GM19240 (cell line): Measurements from ENCODE around the gene PAQR3.
"Not testable (repeated sequence)": the region's sequence is repeated elsewhere in the genome, so short reads cannot be mapped to it uniquely, and the experiment has no call there.

Experiments used
- DNase-seq: peaks from one replicate; pipeline ENCODE4 v3.0.0; 2011; ENCODE audit warnings: low spot score; ENCODE audit not compliant: insufficient read length

PAQR3 gene

DNA sequence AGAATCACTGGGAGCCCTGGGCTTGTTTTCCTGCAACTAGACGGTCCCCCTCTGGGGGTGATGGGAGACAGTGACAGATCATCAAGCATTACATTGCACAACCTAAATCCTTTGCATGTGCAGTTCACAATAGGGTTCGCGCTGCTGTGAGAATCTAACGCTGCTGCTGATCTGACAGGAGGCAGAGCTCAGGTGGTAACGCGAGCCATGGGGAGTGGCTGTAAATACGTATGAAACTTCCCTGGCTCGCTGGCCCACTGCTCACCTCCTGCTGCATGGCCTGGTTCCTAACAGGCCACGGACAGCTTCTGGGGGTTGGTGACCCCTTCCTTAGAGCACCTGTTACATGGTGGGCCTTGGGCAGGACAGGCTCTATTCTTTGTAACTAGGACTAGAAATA, 10.4 kb downstream of the PAQR3 start:
- no peak for DNase-seq

DNA sequence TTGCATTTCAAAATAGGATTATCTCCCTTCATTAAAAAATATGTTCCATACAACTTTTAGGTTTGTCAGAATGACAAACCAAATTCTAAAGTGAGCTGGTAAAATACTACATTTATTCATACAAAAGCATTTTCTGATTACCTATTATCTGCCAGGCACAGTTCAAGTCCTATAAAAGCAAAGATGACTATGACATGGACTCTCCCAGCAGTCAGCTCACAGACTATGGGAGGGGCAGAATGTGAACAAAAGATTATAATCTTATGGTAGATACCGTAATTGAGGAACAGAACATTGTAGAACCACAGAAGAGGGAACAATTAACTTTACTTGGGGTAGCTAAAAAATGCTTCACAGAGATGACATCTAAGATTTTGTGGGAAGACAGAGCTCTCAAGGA, 12.4 kb downstream of the PAQR3 start:
- DNase-seq, result no peak

DNA sequence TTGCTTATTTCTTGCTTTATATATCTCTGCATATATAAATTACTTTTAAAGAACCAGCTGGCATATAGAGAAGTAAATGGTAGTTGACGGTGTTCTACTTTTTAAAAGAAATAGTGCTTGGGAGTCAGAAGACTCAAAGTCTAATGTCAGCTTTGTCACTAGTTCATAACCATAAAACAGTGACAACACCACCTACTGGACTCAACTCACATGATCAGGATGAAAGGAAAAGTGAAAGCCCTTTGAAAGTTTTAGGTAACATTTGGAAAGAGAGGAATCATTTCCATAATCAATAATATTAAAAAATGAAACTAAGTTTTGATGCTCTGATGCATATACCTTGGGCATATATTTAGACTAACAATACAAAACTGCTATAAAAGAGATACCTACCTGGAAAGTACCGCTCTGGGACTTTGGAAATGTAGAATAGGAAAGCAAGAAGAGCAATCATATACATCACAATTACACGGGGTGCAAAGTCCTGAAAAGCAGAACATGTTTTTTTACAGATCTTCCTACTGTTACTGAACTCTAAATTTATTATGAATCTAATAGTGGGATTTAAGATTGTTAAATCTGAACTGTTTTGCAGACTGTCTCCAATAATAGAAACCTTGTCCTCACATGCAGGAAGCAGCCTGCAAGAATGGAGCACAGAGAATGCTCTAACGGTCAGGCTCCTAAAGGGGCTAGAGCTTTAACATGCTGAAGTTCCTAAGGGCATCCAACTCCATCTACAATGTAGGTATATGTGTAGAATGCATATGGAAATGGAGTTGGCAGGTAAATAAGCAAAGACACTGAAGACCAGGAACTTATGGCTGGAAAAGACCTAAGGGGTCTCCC, 15.6 kb downstream of the PAQR3 start:
- no peak for DNase-seq

DNA sequence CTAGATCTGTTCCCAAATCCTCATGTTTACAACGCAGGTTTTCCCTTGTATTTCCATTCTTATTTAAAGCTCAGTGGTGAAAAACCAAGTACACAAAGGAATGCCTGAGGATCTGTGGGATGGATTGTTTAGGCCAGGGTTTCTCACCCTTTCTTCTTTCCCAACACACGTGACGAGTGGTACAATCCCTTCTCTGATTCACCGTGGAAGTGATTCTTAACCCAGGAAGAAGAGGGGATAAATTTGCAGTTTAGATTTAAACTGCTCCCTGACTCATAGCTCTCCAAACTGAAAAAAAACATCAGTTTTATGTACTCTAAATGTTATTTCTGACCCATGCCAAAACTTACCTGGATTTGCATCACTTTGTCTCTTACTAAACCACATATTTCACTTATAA, 17.0 kb downstream of the PAQR3 start:
- DNase-seq, result no peak

DNA sequence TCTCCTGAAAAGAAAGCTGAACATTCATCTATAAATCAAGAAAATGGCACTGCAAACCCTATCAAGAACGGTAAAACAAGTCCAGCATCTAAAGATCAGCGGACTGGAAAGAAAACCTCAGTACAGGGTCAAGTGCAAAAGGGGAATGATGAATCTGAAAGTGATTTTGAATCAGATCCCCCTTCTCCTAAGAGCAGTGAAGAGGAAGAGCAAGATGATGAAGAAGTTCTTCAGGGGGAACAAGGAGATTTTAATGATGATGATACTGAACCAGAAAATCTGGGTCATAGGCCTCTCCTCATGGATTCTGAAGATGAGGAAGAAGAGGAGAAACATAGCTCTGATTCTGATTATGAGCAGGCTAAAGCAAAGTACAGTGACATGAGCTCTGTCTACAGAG, 28.6 kb downstream of the PAQR3 start:
- no peak for DNase-seq

DNA sequence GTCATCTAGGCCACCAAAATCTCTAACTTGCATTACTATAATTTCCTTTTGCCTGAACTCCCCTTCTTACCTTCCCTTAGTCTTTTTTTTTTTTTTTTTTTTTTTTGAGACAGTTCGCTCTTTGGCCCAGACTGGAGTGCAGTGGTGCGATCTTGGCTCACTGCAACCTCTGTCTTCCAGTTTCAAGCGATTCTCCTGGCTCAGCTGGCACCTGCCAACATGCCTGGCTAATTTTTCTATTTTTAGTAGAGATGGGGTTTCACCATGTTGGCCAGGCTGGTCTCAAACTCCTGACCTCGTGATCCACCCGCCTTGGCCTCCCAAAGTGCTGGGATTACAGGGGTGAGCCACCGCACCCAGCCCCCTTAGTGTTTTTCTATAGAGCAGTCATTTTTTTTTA, 30.3 kb downstream of the PAQR3 start:
- not testable (repeated sequence) for DNase-seq

DNA sequence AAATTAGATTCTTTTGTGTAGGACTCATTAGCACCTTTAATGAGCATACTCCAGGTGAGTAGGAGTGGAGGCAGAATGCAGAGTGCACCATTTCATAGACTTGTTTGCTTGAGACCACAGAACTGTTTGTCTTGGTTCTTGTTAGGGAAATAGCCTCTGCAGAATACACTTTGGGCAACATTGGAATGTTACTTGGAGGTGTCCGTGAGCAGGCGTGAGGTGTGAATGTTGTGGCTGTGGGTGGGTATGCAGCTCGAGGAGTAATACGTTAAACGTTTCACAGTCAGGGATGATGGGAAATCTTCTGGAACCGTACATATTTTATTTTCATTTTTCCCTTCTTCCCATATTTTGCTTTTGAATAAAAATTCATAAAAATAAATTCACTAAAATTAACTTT, 31.6 kb downstream of the PAQR3 start:
- no peak for DNase-seq

DNA sequence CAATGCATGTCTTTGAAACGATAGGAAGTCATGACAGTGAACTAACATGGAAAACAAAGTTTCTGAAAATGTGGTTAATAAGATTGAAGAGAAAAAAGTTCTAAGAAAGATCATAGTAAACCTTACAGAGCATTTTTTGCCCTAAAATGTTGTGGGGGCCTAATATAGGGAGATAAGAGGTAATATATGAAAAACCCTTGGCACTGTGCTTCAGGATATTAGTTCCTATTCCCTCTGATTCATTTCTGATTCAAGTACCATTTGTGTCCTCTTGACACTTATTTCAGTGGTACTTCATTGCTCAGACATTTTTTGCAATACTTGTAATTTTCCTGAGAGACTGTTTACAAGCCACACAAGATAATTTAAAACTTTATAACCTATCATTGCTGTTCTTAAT, 35.1 kb downstream of the PAQR3 start:
- DNase-seq, result no peak

DNA sequence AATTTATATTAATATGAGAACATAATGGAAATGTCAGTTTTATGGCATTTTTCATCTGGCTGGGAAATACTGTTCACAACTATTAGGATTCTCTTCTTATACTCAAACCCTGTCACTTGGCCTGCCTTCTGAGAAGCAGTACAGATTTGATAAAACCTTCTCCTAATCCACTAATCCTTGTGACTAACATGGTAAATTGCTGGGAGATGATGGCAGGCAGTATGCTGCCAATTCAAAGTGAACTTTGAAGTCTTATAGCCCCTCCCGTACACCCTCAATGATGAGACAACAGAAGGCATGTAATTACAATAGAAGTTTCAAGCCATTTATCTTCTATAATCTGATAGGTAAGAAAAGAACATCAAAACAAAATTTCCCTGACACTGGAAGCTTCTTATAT, 36.9 kb downstream of the PAQR3 start:
- no peak for DNase-seq

DNA sequence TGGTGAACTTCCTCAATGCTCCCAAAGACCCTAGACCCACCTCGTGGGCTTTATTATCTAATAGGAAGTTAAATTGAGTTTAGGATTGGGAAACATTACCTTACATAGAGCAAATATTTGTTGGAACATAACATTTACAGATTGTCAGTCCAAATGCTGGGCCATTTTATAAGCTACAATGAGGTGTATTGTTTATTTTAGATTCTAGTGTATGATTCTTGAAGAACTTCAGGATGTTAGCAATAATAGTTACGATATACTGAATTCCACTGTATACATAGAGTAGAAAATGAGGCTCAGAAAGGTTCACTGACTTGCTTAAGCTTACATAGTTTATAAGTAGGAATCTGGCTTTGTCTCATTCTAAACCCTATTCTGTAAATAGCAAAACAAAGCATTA, 37.4 kb downstream of the PAQR3 start:
- no peak for DNase-seq

DNA sequence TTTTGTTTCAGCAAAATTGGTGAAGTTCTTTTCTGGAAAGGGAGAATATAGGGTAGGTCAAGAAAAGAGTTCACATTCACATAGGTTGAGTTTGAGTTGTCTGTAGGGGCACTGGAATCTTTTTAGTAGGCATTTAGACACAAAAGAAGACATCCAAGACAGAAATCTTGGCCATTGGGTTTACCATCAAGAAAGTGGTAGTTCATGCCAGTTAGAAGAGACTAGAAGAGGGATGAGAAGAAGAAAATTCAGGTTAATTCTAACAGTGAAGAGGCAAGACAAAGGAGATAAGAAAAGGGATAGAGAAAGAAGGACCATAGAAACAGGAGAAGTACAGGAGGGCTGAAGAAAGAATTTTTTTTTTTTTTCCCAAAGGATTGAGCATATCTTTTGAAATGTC, 39.9 kb downstream of the PAQR3 start:
- DNase-seq, result no peak

DNA sequence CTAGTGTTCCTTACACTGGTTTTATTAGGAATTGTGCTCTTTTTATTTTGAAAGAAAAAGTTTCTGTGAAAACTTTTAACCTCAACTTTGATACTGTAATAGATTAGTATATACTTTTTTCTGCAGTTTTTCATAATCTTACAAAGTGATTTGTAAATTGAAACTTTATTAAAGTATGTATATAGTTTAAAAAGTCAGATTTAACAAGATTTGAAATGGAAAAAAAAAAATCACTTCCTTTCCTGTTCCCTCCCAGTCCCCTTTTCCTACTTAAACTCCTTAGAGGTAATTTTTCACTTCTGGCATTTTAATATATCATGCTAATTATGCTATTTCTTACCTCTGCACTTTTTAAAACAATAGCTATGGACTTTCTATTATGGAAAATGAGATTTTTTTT, 49.3 kb downstream of the PAQR3 start:
- DNase-seq, result no peak

DNA sequence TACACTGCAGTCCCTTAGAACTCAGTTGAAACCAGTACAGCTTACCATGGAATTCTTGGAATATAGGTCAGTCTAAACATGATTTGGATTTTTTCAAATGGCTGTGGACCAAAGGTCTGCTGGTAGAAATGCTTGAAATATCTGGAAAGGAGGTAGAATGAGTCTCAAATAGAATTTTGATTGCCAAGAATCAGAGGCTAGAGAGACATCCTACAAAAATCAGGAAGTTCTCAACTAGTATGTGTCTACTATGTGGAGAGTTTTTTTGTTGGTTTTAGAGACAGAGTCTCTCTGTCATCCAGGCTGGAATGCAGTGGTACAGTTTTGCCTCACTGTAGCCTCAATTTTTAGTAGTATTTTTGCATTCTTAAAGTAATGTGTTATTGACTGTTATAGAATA, 53.6 kb downstream of the PAQR3 start:
- no peak for DNase-seq

DNA sequence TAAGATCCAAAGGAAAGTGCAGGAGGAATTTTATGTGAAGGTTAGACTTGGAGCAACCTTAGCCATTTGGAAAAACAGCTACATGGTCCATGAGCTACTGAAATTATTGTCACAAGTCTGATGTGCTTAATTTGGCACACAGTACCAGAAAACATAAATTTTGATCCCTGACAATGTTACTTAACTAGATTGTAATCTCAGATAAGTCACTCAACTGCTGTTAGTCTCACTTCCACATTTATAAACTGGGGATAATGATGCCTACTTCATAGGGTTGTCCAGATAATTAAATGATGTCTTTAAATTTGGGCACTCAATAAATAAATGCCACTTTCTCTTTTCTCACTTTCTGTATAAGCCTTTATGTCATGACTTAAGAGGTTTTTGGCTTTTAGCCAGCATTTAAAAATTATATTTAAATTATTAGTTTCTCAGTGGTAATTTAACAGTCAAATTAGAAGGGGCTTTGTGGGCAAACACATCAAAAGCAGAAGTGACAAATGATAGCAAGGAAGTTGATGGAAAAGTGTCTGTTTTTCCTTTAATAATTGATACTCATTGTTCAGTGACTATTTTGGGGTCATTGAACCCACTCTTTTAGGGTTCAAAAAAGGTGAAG, 58.3 kb downstream of the PAQR3 start:
- DNase-seq, result no peak

DNA sequence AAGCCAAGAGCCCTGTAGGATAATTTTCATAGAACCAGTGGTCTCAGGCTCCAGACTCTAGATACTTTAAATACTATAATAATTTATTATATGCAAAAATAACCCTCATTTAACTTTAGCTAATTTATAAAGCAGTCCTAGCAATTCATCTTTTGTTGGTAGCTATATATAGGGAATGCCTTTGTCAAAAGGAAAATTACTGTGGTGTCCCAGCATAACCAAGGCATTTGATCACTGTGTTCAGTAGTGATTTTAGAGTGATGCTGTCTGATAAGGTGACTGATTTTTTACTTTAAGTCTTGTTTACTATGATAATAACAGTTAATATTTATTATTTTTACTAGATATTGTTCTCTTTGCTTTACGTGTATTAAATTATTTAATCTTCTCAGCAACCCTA, 61.2 kb downstream of the PAQR3 start:
- no peak for DNase-seq

DNA sequence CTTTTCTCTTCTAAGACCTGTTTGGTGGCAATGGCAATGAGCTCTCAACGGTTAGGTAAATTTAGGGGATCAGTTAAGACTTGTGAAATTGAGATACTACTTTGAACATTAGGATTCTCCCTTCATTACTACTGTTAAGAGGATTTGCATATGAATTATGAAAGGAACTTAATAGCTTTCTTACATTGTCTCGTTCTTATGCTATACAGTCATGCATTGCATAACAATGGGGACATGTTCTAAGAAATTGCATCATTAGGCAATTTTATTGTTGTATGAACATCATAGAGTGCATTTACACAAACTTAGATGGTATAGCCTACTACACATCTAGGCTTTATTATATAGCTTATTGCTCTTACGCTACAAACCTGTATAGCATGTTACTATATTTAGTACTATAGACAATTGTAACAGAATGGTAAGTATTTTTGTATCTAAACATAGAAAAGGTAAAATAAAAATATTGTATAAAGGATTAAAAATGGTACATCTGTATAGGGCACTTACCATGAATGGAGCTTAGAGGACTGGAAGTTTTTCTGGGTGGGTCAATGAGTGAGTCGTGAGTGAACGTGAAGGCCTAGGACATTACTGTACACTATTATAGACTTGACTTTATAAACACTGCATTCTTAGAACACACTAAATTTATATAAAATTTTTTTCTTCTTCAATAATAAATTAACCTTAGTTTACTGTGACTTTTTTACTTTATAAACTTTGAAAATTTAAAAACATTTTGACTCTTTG, 62.5 kb downstream of the PAQR3 start:
- DNase-seq, result no peak

DNA sequence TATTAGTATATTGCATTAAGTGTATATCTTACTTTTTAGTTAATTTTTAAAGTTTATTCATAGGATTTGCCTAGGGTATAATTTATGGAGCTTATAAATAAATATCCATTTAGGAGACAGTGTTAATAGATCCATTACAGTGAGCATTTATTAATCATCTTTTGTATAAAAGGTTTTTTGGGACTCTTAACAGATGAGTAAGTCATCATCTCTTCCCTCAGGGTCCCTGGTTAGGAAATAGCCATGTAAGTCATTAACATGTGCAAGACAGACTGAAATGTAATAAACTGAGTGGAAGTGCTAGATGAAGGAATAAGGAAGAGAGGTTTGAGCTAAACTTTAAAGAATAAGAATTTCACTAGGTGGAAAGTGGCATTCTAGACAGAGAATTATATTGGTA, 69.2 kb downstream of the PAQR3 start:
- DNase-seq, result no peak

DNA sequence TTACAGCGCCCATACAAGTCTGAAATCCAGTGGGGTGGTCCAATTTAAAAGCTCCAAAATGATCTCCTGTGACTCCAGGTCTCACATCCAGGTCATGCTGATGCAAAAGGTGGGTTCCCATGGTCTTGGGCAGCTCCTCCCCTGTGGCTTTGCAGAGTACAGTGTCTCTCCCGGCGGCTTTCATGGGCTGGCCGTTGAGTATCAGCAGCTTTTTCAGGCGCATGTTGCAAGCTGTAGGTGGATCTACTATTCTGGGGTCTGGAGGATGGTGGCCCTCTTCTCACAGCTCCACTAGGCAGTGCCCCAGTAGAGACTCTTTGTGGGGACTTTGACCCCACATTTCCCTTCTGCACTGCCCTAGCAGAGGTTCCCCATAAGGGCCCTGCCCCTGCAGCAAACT, 70.5 kb downstream of the PAQR3 start:
- DNase-seq, result not testable (repeated sequence)

DNA sequence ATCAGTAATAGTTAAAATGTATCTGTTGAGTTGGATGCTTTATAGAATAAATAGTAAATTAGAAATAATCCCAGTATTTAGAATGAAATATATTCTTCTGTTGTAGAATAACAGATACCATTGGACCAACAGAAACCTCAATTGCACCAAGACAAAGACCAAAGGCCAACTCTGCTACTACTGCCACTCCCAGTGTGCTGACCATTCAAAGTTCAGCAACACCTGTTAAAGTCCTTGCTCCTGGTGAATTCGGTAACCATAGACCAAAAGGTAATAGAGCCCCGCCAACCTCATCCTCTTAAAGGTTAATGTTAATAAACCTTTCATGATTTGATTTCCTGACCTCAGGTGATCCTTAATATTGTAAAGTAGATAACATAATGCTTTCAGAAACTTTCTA, 73.8 kb downstream of the PAQR3 start:
- DNase-seq, result no peak

DNA sequence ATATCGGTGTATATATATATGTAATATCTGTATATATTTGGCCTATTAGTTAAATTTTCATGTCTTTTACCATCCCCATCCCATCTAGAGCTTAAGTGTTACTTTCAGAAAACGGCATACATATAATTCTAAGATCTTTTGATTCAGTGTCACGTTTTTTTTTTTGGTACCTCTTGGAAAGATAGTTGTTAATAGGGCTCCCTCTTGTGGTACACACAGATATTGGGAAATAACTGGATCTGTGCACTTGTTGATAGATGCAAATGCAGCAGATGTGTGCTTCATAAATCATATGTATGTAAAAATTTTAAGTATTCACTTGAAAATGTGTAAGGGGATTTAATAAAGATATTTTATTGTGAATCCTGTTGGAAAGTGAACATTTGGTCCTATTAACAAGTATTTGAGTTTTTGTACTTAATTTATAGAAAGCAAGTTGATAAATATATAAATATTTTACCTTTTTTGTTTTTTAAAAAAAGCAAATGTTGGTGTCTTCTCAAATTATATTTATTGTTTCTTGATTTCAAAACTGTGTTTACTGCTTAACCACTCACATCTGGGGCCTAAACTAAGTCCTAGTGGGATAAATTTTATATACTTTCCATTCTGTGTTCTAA, 74.7 kb downstream of the PAQR3 start:
- DNase-seq, result no peak

DNA sequence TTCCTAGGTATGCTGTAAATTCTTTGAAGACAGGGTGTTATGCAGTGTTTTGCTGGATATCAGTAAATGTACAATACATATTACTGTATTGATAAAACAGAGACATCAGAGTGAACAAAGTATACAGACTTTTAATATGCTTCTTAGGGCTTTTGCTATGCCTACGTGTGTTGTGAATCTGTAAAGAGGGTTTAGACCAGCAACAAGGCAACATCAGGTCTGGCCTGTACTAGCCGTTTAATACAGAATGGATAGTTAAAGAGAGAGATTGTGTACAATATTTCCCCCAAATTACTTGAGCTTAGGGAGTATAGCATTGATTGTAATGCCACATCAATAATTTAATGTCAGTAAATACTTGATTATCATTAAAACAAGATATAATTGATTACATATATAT, 75.2 kb downstream of the PAQR3 start:
- DNase-seq, result no peak

DNA sequence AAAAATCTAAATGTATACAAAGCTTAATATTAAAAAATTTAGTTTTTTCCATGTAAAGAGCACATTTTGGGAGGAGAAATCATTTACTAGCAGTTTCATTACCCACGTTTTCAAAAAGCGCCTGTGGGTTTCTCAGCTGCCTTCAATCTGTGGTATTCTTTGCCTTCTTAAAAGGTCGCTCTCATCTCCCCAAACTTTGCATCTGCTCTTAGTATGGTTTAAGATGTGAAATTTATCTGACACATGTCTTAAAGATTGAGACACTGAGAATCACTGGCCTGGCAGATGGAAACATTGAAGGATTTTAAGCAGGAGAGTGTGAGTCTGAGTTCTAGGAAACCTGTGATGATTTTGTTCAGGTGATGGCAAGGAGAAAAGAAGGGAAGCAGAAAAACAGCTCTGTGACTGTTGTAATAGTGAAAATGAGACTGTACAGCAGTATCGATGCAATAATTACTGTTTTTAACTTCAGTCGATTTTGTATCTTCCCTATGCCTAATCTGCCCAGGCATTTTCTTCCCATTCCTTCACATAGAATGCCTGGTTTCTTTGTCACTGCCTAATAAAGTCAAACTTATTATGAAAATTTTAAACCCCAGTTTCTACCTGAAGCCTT, 75.9 kb downstream of the PAQR3 start:
- DNase-seq, result no peak
